GM19328 (cell line): ENCODE results near the gene SLC28A1.

Experiments used
- ATAC-seq: cut with Tn5 transposase; IDR thresholded peaks from one replicate; pipeline ENCODE4 v1.9.1; 2021; ENCODE audit warnings: mild to moderate bottlenecking, moderate library complexity; ENCODE audit not compliant: unreplicated experiment

The SLC28A1 gene

GRCh38 chr15:84934942-84935729, 50.7 kb downstream of the SLC28A1 start:
- ATAC-seq: no peak

GRCh38 chr15:84937144-84937543, 52.7 kb downstream of the SLC28A1 start:
- ATAC-seq: no peak

GRCh38 chr15:84938726-84939125, 54.3 kb downstream of the SLC28A1 start:
- no peak for ATAC-seq

- ATAC-seq: no peak
Observed at GRCh38 chr15:84940399-84940798, 55.9 kb downstream of the SLC28A1 start.

DNA sequence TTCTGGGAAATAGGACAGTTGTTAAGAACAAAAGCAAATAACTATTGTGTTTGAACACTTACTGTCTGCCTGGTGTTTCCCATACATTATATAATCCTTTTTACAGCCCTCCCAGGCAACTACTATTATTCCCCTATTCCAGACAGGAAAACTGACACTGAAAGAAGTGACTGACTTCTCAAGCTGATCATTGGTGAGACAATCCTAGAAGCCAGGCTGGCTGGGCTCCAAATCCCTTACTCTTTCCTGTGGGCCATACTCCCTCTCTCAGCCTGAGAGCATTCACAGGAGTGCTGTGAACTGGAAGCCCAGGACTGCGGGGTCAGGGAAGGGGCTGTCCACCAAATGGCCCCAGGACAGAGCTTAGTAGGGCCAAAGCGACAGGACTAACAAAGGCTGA, 58.0 kb downstream of the SLC28A1 start:
- ATAC-seq: no peak

GRCh38 chr15:84944311-84944710, 59.8 kb downstream of the SLC28A1 start:
- ATAC-seq: no peak

GRCh38 chr15:84944861-84945260, 60.4 kb downstream of the SLC28A1 start:
- no peak for ATAC-seq

GRCh38 chr15:84946772-84947489, 62.5 kb downstream of the SLC28A1 start:
- ATAC-seq: no peak

DNA sequence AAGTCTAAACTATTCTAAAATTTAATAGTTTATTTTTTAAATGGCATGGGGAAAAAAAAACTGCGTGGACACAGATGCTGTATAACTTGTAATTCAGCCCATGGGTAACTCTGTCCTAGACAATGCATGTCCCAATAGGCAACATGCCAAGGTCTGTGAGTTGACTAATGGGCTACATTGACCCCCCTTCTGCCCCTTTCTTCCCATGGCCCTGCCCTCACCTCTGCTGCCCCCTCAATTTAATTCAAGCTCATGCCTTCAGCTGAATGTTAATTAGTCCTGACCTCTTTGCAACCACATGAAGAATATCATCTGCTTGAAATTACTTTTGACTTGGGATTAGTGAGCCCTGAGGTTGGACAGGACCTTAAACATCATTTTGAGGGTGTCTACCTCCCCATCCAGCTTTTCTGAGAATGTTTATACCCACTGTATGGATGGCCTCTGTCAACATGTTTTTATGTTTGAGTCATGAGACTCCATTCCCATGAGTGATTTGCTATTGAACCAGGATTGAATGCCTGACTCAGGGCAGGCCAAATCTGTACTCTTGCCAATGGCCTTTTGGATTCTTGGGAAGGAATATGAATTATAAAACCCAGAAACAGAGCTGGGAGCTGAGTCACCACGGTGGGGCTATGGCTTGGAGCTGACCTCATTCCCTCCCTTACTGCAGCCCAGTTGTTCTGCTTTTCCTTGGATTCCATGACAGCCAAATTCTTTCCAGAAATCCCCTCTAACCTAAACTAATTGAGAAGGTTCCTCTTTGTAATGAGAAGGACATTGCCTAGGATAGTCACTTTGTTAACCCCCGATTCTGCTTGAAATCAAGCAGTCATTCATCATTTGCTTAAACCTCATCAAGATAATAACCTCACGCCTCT, 63.7 kb downstream of the SLC28A1 start:
- ATAC-seq: no peak

- ATAC-seq: no peak
Observed at GRCh38 chr15:84949043-84949442, 64.6 kb downstream of the SLC28A1 start.

- no peak for ATAC-seq
Observed at GRCh38 chr15:84949845-84950569, 65.5 kb downstream of the SLC28A1 start.

- no peak for ATAC-seq
Observed at GRCh38 chr15:84950570-84951111, 66.2 kb downstream of the SLC28A1 start.

DNA sequence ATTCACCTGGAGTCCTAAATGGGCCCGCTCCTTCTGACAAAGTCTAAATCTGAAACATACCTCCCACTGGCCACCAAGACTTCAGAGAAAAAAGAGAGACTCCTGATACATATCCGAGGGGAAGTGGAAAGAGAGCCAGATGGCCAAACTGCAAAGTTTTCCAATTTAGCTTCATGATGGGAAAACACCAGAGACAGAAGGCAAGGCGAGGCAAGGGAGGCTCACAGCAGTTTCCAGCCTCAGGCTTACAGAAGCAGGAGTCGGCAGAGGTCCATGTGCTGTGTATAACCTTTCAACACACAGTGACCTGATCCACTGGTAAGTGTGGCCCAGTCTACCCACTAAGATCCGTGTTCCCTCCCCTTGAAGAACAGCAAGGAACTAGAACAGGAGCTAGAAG, 67.3 kb downstream of the SLC28A1 start:
- ATAC-seq: no peak

DNA sequence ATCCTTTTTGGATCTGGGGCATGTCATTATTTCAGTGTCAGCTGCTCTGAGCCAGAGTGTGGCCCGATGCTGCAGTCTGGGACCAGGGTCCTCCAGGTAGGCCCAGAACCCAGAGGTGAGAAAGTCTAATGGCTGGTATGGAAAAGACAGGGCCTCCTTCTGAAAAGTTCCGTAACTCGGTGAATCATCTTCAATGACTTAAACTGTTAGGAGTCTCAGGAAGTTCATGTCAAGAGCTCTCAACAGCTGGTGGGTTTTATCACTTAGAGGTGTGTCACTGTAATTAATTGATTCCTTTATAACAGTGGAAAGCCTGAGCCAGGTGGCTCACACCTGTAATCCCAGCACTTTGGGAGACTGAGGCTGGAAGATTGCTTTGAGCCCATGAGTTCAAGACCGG, 68.7 kb downstream of the SLC28A1 start:
- no peak for ATAC-seq

DNA sequence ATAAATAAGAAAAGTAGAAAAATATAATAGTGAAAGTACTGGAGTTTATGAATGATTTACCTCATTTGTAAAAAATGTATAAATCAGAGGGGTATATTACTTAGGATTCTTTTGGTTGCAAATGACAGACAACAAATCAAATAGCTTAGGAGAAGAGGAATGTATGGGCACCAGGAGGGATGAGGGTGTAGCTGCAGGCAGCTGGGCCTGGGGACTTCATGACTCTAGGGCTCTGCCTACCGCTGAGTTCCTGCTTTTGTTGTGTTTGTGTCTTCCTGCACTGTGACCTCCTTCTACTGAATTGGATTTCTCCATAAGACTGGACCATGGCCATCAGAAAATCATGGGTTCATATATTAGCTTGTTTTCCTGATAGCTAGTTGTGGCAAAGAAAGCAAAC, 69.3 kb downstream of the SLC28A1 start:
- no peak for ATAC-seq

- no peak for ATAC-seq
Observed at GRCh38 chr15:84955089-84955848, 70.8 kb downstream of the SLC28A1 start.

GRCh38 chr15:84956199-84956598, 71.7 kb downstream of the SLC28A1 start:
- ATAC-seq: no peak

GRCh38 chr15:84960391-84961113, 76.1 kb downstream of the SLC28A1 start:
- no peak for ATAC-seq

DNA sequence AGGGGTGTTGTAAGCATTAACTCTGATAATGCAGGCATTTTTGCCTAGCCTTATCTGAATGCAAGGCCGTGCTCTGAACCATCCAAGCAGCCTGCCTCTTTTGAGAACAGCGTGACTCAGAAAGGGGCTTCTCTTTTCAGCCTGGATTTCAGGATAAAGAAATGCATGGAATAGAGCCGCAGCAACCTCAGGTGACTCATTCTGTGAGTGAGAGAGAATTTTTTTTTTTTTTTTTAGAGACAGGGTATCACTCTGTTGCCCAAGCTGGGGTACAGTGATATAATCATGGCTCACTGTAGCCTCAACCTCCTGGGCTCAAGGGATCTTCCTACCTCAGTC, 76.6 kb downstream of the SLC28A1 start:
- no peak for ATAC-seq
